HCT116 (cell line): Measurements from ENCODE around the gene ADGRB3.

Experiments used
- JUND ChIP-seq: IDR thresholded peaks from 2 replicates; pipeline ENCODE4 v1.6.1; 2012
- POLR2A ChIP-seq: IDR thresholded peaks from 2 replicates; pipeline ENCODE4 v1.7.0; 2011; ENCODE audit warnings: borderline replicate concordance; ENCODE audit not compliant: insufficient read depth, insufficient read length; ENCODE audit errors: extremely low read depth
- POLR2AphosphoS5 ChIP-seq: IDR thresholded peaks from 2 replicates; pipeline ENCODE4 v1.6.1; 2011; ENCODE audit warnings: mild to moderate bottlenecking, low read depth, low read length, moderate library complexity
- TF ChIP-seq, protein P1 (sequence below): IDR thresholded peaks from 2 replicates; pipeline ENCODE4 v1.6.1; 2012
- TF ChIP-seq, protein P2 (sequence below), 3 experiments: fragments of 200-600 bp in 1 of 3; sonication (generic) in 1 of 3; IDR thresholded peaks in 2 of 3; conservative IDR thresholded peaks in 1 of 3; 2 replicates each; pipeline ENCODE4 v1.5.1; 2012 to 2017; ENCODE audit warnings: low read depth in 2 of 3, low read length in 2 of 3, antibody characterized with exemption in 1 of 3, borderline replicate concordance in 1 of 3, control low read depth in 1 of 3, mild to moderate bottlenecking in 1 of 3, mixed read lengths in 1 of 3, mixed run types in 1 of 3, moderate library complexity in 1 of 3; ENCODE audit not compliant: insufficient read depth in 1 of 3
- TF ChIP-seq, protein P3 (sequence below): IDR thresholded peaks from 2 replicates; pipeline ENCODE4 v1.6.1; 2012

DNA sequence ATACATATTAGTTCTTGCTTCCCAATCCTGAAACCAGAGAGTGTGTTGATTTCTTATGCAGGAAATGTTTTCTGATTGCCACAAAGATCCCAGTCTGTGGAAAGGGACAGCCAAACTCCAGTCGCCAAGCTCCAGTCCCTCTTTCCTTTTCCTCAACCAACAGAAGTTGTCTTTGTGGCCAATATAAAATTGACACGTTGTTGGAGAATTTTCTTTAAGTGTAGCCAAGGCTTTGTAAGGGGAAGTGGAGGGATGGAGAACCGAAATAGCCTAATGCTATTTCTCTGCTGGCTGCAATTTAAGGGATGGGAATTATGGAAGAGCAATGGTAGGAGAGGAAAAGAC lies 5.4 kb downstream of the ADGRB3 start:
- TF ChIP-seq JUND (no peak), POLR2A (no peak), POLR2AphosphoS5 (no peak)
- TF ChIP-seq, protein P1, sequence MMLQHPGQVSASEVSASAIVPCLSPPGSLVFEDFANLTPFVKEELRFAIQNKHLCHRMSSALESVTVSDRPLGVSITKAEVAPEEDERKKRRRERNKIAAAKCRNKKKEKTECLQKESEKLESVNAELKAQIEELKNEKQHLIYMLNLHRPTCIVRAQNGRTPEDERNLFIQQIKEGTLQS: no peak
- TF ChIP-seq, protein P2, sequence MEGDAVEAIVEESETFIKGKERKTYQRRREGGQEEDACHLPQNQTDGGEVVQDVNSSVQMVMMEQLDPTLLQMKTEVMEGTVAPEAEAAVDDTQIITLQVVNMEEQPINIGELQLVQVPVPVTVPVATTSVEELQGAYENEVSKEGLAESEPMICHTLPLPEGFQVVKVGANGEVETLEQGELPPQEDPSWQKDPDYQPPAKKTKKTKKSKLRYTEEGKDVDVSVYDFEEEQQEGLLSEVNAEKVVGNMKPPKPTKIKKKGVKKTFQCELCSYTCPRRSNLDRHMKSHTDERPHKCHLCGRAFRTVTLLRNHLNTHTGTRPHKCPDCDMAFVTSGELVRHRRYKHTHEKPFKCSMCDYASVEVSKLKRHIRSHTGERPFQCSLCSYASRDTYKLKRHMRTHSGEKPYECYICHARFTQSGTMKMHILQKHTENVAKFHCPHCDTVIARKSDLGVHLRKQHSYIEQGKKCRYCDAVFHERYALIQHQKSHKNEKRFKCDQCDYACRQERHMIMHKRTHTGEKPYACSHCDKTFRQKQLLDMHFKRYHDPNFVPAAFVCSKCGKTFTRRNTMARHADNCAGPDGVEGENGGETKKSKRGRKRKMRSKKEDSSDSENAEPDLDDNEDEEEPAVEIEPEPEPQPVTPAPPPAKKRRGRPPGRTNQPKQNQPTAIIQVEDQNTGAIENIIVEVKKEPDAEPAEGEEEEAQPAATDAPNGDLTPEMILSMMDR (IDR thresholded peaks at IDR 0.05 in 2 of 3, conservative IDR thresholded peaks at IDR 0.05 in 1 of 3; ENCODE audit: borderline replicate concordance in 1 of 3, insufficient read depth in 1 of 3, low read depth in 2 of 3, low read length in 2 of 3): no peak
- TF ChIP-seq, protein P3, sequence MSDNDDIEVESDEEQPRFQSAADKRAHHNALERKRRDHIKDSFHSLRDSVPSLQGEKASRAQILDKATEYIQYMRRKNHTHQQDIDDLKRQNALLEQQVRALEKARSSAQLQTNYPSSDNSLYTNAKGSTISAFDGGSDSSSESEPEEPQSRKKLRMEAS: no peak
